ENCODE results near the gene CLCNKA. TPM values are rescaled to one million over a fixed set of nuclear protein-coding genes. Genes with fewer than 3 reads are reported as not detected.
A peak's percentile ranks its signal among the peaks of the same experiment; 100 is the strongest.

Gene CLCNKA
- total RNA-seq, 1 donor from 2014 or later = not detected

DNA sequence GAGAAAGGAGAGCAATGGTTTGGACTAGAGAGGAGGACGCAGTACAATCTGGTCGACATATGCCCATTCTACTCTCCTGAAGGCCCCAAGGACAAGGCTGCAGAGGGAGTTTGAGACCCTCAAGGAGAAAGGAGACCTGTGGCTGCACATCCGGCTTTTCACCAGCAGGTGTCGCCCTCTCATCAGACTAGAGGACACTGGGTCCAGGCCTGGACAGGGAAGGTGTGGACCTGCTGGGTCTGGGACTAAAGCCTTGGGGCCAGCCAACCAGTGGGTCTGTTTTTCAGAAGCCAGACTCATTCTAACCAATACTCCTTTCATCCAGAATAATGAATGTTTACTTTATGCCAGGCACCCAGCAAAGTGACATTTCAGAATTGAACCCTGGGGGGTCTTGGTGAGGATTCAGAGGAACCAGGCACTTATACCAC, 12.8 kb upstream of the CLCNKA start:
- H3K27me3 ChIP-seq = no peaks in the 10 kb centered on the region
- intact Hi-C loops (cut with DNase I) = loop anchor here (5.0 kb wide), 1 partner anchor 48 kb away; no protein-coding TSS in a partner anchor
- TF ChIP-seq, protein P1, sequence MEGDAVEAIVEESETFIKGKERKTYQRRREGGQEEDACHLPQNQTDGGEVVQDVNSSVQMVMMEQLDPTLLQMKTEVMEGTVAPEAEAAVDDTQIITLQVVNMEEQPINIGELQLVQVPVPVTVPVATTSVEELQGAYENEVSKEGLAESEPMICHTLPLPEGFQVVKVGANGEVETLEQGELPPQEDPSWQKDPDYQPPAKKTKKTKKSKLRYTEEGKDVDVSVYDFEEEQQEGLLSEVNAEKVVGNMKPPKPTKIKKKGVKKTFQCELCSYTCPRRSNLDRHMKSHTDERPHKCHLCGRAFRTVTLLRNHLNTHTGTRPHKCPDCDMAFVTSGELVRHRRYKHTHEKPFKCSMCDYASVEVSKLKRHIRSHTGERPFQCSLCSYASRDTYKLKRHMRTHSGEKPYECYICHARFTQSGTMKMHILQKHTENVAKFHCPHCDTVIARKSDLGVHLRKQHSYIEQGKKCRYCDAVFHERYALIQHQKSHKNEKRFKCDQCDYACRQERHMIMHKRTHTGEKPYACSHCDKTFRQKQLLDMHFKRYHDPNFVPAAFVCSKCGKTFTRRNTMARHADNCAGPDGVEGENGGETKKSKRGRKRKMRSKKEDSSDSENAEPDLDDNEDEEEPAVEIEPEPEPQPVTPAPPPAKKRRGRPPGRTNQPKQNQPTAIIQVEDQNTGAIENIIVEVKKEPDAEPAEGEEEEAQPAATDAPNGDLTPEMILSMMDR (IDR thresholded peaks at IDR 0.05) = peak; percentile 97
- no peaks in the 10 kb centered on the region for H3K9me3 ChIP-seq
- DNase-seq (peak; percentile 88), ATAC-seq (peak; percentile 83)
- no peaks in the 10 kb centered on the region for H3K36me3 ChIP-seq
- H3K4me1 ChIP-seq = peaks cover 16% of the 10 kb centered on the region
- H3K4me3 ChIP-seq = no peak overlapping the region
- H3K27ac ChIP-seq = no peak overlapping the region

- Histone ChIP-seq H3K4me3 (no peak overlapping the region), H3K27me3 (no peaks in the 10 kb centered on the region), H3K9me3 (no peaks in the 10 kb centered on the region), H3K4me1 (peaks cover 16% of the 10 kb centered on the region), H3K27ac (no peak overlapping the region), H3K36me3 (no peaks in the 10 kb centered on the region)
- TF ChIP-seq, protein P1 (IDR thresholded peaks at IDR 0.05) = no peak
- intact Hi-C loops (cut with DNase I) = loop anchor here (5.0 kb wide), 1 partner anchor 48 kb away; no protein-coding TSS in a partner anchor
- no peak for ATAC-seq
- no peak for DNase-seq
These were observed 12.2 kb upstream of the CLCNKA start for GRCh38 chr1:16009678-16010077.

DNA sequence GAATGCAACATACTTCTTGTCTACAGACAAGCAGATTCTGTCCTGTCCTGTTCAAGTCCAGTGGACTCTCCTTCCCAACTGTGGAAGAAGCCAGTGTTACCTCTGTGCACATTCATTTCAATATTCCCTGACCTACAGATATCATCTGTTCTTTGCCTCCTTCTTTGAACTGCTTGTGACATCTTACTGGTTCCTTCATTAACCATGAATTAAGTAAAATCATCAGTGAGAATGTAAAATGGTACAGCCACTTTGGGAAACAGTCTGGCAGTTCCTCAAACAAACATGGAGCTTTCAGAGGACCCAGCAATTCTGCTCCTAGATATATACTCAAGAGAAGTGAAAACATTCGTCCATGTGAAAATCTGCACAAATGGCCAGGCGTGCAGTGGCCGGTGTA, 11.0 kb upstream of the CLCNKA start:
- Histone ChIP-seq H3K4me3 (no peak overlapping the region), H3K4me1 (peaks cover 16% of the 10 kb centered on the region), H3K9me3 (no peaks in the 10 kb centered on the region), H3K36me3 (no peaks in the 10 kb centered on the region), H3K27me3 (no peaks in the 10 kb centered on the region), H3K27ac (no peak overlapping the region)
- no peak for ATAC-seq
- TF ChIP-seq, protein P1 (IDR thresholded peaks at IDR 0.05) = no peak
- intact Hi-C loops (cut with DNase I) = no loop called here
- no peak for DNase-seq

GRCh38 chr1:16011936-16012589, 9.8 kb upstream of the CLCNKA start:
- no peak for ATAC-seq
- Histone ChIP-seq H3K36me3 (no peaks in the 10 kb centered on the region), H3K9me3 (no peaks in the 10 kb centered on the region), H3K4me3 (no peak overlapping the region), H3K4me1 (peaks cover 16% of the 10 kb centered on the region), H3K27ac (no peak overlapping the region), H3K27me3 (no peaks in the 10 kb centered on the region)
- TF ChIP-seq, protein P1 (IDR thresholded peaks at IDR 0.05) = no peak
- intact Hi-C loops (cut with DNase I) = no loop called here
- no peak for DNase-seq

DNA sequence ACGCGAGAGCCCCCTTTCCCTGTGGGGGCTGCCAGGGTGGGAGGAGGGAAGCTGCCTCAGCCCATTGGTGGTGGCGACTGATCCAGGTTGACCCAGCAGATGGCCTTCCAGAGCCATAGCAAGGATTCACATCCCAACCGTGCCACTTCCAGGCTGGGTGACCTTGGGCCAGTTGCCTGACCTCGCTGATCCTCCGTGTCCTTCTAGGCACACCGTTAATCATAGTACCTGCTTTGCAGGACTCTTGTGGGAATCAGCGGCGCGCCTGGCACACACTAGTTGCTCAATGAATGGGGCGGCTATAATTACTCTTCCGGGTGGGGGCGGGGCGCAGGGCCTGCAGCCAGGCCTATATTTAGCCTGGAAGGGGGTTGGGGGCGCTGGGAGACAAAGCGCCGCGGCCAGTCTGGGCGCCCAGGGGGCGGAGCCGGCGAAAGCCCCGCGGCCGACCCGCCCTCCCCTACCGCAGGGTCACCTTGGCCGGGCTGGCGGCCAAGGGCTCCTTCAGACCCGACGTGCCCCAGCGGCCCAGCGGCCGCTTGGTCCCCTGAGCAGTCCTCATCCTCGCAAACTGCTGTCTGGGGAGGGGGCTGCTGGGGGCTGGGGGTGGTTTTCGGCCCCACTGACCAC, 9.1 kb upstream of the CLCNKA start:
- DNase-seq = peak; percentile 87
- H3K27ac ChIP-seq = peak overlapping the region; percentile 60

More for the DNA sequence above, 9.1 kb upstream of the CLCNKA start:
- intact Hi-C loops (cut with DNase I) = no loop called here
- H3K36me3 ChIP-seq = no peaks in the 10 kb centered on the region
- H3K27me3 ChIP-seq = no peaks in the 10 kb centered on the region
- H3K4me1 ChIP-seq = peaks cover 19% of the 10 kb centered on the region
- ATAC-seq = peak; percentile 77
- H3K9me3 ChIP-seq = no peaks in the 10 kb centered on the region
- H3K4me3 ChIP-seq = peak overlapping the region; percentile 46
- TF ChIP-seq, protein P1 (IDR thresholded peaks at IDR 0.05) = no peak
